Calu3 (cell line): Measurements from ENCODE around the gene MAD2L2. TPM values are rescaled to one million over a fixed set of nuclear protein-coding genes. Genes with fewer than 3 reads are reported as not detected.

ENCODE experiments used
- BruUV-seq: library from RNA; stranded (reverse); fragments of 400-500 nt; replicated peaks from 2 replicates; lab custom pipeline; 2021; lab: Mats Ljungman, UMichigan
- CTCF ChIA-PET: fragments of 300-600 bp; sonication (Branson Sonifier 250); formaldehyde crosslinking; loops from one replicate; lab custom pipeline; 2022; ENCODE audit warnings: antibody characterized with exemption; lab: Charles Lee
- DNase-seq: peaks from one replicate; pipeline ENCODE4 v3.0.0; 2022
- H3K27ac Mint-ChIP-seq: one replicate; pipeline ENCODE4 v1.8.0; 2022; ENCODE audit warnings: mixed read lengths; ENCODE audit not compliant: unreplicated experiment
- H3K27me3 Mint-ChIP-seq: one replicate; pipeline ENCODE4 v1.8.0; 2022; ENCODE audit warnings: mixed read lengths; ENCODE audit not compliant: unreplicated experiment
- H3K36me3 Mint-ChIP-seq: one replicate; pipeline ENCODE4 v1.8.0; 2022; ENCODE audit warnings: mild to moderate bottlenecking, moderate library complexity, mixed read lengths; ENCODE audit not compliant: insufficient read depth, unreplicated experiment
- H3K4me1 Mint-ChIP-seq: one replicate; pipeline ENCODE4 v1.8.0; 2022; ENCODE audit warnings: mild to moderate bottlenecking, low read depth, mixed read lengths; ENCODE audit not compliant: unreplicated experiment
- H3K4me3 Mint-ChIP-seq: one replicate; pipeline ENCODE4 v1.8.0; 2022; ENCODE audit warnings: mild to moderate bottlenecking, low read depth, moderate library complexity, mixed read lengths; ENCODE audit not compliant: unreplicated experiment
- H3K9me3 Mint-ChIP-seq: one replicate; pipeline ENCODE4 v1.8.0; 2022; ENCODE audit warnings: low read depth, mixed read lengths; ENCODE audit not compliant: unreplicated experiment
- intact Hi-C: fragments of 100-400 bp; cut with micrococcal nuclease; formaldehyde crosslinking; loops from one replicate; pipeline ENCODE4 v1.10.0; 2022; ENCODE audit not compliant: unreplicated experiment
- total RNA-seq: library from RNA; stranded (reverse); gene quantifications from 2 replicates; pipeline ENCODE4 v1.2.3, GENCODE V29; 2022
- TF ChIP-seq, protein P1 (sequence below): fragments of 200-600 bp; IDR thresholded peaks from one replicate; pipeline ENCODE4 v1.8.0; 2022; ENCODE audit warnings: antibody characterized with exemption; ENCODE audit not compliant: unreplicated experiment

The MAD2L2 gene
- total RNA-seq, 1 experiment from 2014 or later = 19.2 TPM

DNA sequence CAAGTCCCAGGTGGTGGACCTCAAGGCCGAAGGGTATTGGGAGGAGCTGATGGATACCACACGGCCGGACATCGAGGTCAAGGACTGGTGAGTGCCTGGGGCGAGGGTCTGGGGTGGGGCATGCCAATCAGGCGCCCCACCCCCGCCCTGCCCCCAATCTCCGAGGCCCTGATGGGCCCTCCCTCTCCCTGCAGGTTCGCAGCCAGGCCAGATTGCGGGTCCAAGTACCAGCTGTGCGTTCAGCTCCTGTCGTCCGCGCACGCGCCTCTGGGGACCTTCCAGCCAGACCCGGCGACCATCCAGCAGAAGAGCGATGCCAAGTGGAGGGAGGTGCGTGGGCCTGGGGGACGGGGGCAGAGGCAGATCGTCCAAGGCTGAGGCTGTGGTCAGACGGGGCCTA lies 22.4 kb downstream of the MAD2L2 start:
- Mint-ChIP-seq H3K27me3 (no peaks in the 10 kb centered on the region), H3K36me3 (peaks cover 9% of the 10 kb centered on the region), H3K9me3 (no peaks in the 10 kb centered on the region), H3K4me3 (no peak overlapping the region), H3K27ac (no peak overlapping the region), H3K4me1 (no peaks in the 10 kb centered on the region)
- BruUV-seq = no TSS peak
- no peak for DNase-seq
- intact Hi-C loops = no loop called here
- TF ChIP-seq, protein P1, sequence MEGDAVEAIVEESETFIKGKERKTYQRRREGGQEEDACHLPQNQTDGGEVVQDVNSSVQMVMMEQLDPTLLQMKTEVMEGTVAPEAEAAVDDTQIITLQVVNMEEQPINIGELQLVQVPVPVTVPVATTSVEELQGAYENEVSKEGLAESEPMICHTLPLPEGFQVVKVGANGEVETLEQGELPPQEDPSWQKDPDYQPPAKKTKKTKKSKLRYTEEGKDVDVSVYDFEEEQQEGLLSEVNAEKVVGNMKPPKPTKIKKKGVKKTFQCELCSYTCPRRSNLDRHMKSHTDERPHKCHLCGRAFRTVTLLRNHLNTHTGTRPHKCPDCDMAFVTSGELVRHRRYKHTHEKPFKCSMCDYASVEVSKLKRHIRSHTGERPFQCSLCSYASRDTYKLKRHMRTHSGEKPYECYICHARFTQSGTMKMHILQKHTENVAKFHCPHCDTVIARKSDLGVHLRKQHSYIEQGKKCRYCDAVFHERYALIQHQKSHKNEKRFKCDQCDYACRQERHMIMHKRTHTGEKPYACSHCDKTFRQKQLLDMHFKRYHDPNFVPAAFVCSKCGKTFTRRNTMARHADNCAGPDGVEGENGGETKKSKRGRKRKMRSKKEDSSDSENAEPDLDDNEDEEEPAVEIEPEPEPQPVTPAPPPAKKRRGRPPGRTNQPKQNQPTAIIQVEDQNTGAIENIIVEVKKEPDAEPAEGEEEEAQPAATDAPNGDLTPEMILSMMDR = no peak
- CTCF ChIA-PET = interaction anchor here (0.7 kb wide), 1 partner anchor 11 kb away, joined by 3 read pairs; no protein-coding TSS in a partner anchor

DNA sequence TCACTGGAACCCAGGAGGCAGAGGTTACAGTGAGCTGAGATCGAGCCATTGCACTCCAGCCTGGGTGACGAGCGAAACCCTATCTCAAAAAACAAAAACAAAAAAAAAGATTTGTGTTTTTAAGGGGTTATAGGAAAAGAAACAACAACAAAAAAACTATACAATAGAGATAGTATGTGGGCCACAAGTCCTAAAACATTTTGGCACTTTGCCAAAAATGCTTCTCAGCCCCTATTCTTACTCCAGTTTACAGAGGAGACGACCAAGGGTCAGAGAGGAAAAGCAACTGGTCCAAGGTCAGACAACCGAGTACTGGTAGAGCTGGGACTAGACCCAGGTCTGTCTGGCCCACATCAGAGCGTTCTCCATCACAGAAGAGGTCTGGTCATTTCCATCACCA lies 23.3 kb downstream of the MAD2L2 start:
- H3K4me3 Mint-ChIP-seq = no peak overlapping the region
- no peaks in the 10 kb centered on the region for H3K9me3 Mint-ChIP-seq
- TF ChIP-seq, protein P1 = no peak
- CTCF ChIA-PET = no interaction called here
- H3K27ac Mint-ChIP-seq = no peak overlapping the region
- no peaks in the 10 kb centered on the region for H3K4me1 Mint-ChIP-seq
- intact Hi-C loops = no loop called here
- no peaks in the 10 kb centered on the region for H3K27me3 Mint-ChIP-seq
- DNase-seq = no peak
- BruUV-seq = no TSS peak
- H3K36me3 Mint-ChIP-seq = peaks cover 14% of the 10 kb centered on the region

DNA sequence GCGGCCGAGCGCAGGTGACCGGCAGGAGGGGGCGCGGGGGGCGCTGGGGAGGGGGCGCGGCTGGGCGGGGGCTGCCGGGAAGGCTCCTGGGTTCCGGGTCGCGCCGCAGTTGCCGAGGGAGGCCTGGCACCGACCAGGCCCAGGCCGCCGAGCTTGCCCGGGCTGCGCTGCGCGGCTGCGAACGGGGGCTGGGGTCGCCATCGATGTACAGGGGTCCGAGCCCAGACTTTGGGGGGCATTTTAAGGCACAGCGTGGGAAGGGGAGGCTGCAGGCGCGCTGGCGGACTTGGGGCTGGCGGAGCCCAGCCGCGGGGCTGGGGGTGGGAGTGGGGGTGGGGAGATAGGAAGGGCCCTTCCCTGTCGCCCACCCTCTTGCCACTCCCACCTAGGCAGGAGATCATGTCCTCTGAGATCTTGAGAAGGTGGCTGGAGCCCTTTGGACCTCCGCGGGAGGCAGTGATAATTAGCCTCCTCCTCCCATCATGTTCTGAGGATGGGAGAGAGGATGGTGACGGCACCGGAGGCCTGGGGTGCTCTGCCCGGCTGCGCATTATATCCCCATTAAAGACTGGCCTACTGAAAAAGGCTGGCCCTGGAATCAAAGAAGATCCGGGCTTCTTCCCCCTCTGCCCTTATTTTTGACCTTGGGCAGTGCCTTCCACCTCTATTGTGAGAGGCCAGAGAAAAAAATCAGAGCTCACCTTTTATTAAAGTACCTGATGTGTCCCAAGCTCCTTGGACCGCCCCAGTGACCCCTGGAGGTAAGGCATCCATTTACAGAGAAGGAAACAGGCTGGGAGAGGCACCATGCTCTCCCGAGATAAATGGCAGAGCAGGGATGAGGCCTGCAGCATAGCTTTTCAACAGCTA lies 25.8 kb downstream of the MAD2L2 start:
- TF ChIP-seq, protein P1 = no peak
- no peak for DNase-seq
- Mint-ChIP-seq H3K4me1 (peaks cover 9% of the 10 kb centered on the region), H3K9me3 (no peaks in the 10 kb centered on the region), H3K4me3 (peak overlapping the region; percentile 58), H3K36me3 (peaks cover 14% of the 10 kb centered on the region), H3K27me3 (peaks cover 18% of the 10 kb centered on the region), H3K27ac (no peak overlapping the region)
- CTCF ChIA-PET = interaction anchor here (0.6 to 1.2 kb wide), 2 partner anchors 38 to 507 kb away, joined by 3 read pairs; no protein-coding TSS in a partner anchor
- intact Hi-C loops = loop anchor here (5.0 kb wide), 1 partner anchor 62 kb away; no protein-coding TSS in a partner anchor
- no TSS peak for BruUV-seq

DNA sequence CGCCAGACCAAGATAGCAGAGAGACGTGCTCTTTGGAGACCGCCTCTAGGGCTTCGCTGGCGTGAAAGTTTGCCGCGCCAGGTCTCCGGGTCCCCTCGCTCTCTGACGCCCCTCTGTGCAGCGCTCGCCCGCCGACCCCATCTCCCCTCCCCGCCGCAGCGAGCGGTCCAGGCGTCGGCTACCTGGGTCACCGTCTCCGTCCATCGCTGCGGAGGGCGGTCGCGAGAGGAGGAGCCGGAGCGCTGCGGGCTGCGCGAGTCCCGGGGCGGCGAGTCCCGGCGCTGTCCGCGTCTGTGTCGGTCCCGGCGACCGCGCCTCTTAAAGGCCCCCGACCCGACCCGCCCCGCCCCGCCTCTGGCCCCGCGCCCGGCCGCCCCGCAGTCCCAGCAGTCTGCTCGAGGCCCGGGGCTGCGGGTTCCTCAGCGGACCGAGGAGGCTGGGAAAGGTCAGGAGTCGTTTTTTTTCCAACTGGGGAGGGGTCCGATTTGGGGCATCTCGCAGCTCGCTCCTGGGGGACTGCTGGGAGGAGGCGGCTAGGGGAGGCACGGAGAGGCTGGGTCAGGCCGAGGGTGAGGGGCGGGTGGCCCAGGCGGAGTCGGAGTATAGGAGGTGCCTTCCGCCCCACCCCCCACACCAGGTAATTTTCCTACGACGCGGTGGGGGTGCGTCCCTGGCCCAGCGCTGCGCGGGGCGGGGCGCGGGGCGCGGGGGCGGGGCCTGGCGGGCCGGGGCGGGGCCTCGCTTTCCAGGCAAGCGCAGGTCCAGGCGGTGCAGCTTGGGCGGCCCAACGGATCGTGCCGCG lies 26.6 kb downstream of the MAD2L2 start, which contains the start of the genes FBXO2 and FBXO44:
FBXO2 (minus strand) TSS at position 293 of the 802 bp plus-strand sequence; CDS start at position 204, 89 bp downstream.
FBXO44 (plus strand) TSS at position 741 of the 802 bp plus-strand sequence. CDS start 959 bp downstream, outside the sequence.
- intact Hi-C loops = loop anchor here (5.0 kb wide), 1 partner anchor 63 kb away; no protein-coding TSS in a partner anchor
- peaks cover 26% of the 10 kb centered on the region for H3K27me3 Mint-ChIP-seq
- peak within 1 kb of the TSS; percentile 58 for H3K4me3 Mint-ChIP-seq
- BruUV-seq = no TSS peak
- TF ChIP-seq, protein P1 = no peak
- peaks cover 14% of the 10 kb centered on the region for H3K36me3 Mint-ChIP-seq
- peaks cover 9% of the 10 kb centered on the region for H3K4me1 Mint-ChIP-seq
- H3K9me3 Mint-ChIP-seq = no peaks in the 10 kb centered on the region
- DNase-seq = peak; percentile 56
- CTCF ChIA-PET = no interaction called here
- no peak within 1 kb of the TSS for H3K27ac Mint-ChIP-seq
